ENCODE measurements around the gene CCDC92B.

GRCh38 chr17:2706911-2707510 lies 42.4 kb downstream of the CCDC92B start:
- TF ChIP-seq, protein P1, sequence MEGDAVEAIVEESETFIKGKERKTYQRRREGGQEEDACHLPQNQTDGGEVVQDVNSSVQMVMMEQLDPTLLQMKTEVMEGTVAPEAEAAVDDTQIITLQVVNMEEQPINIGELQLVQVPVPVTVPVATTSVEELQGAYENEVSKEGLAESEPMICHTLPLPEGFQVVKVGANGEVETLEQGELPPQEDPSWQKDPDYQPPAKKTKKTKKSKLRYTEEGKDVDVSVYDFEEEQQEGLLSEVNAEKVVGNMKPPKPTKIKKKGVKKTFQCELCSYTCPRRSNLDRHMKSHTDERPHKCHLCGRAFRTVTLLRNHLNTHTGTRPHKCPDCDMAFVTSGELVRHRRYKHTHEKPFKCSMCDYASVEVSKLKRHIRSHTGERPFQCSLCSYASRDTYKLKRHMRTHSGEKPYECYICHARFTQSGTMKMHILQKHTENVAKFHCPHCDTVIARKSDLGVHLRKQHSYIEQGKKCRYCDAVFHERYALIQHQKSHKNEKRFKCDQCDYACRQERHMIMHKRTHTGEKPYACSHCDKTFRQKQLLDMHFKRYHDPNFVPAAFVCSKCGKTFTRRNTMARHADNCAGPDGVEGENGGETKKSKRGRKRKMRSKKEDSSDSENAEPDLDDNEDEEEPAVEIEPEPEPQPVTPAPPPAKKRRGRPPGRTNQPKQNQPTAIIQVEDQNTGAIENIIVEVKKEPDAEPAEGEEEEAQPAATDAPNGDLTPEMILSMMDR (IDR thresholded peaks at IDR 0.05): no peak
- no peak for TF ChIP-seq EP300 (IDR thresholded peaks at IDR 0.05)
- TF ChIP-seq POLR2A (IDR thresholded peaks at IDR 0.05): no peak
- TF ChIP-seq POLR2AphosphoS5 (IDR thresholded peaks at IDR 0.05): no peak

Measured in stomach (tissue), 4 donors.